Tongue (tissue), 2 donors: ENCODE data around the gene CLC. TPM values are rescaled to one million over a fixed set of nuclear protein-coding genes. Genes with fewer than 3 reads are reported as not detected.
"Not testable (repeated sequence)": the region's sequence is repeated elsewhere in the genome, so short reads cannot be mapped to it uniquely, and the experiment has no call there.

ENCODE experiments used
- DNase-seq: peaks from one replicate; pipeline ENCODE4 v3.0.0-alpha.2; 2015
- total RNA-seq: library from RNA; depleted of rRNA; stranded (reverse); fragments of >200 nt; gene quantifications from one replicate; pipeline ENCODE4 v1.2.3, GENCODE V29; 2014

Gene CLC
- total RNA-seq, 1 donor from 2014 or later, result not detected

GRCh38 chr19:39728040-39728439, 9.8 kb downstream of the CLC start:
- no peak for DNase-seq

DNA sequence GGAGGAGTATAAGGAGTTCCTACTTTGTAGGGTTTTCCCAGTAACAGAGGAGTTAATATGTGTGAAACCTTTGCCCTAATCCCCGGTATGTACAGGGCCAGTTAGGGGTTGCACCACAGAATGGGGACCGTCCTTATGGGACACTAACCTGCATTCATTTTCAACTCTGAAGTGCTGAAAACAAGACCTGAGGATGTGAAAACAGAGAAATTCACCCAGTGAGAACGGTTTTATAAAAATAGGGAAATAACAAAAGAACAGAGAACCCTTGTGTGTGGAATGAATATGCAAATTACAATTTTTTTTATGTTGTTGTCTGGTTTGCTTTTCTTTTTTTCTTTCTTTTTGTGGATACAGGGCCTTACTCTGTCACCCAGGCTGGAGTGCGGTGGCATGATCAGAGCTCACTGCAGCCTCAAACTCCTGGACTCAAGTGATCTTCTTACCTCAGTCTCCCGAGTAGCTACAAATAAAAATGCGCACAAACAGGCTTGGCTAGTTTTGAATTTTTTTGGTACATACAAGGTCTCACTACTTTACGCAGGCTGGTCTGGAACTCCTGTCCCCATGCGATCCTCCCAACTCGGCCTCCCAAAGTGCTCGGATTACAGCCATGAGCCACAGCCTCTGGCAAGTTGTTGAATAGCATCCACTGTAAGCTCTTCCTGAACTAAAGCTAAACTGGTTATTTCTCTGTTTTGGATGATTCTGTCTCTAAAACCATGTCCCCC, 10.6 kb downstream of the CLC start:
- no peak for DNase-seq

DNA sequence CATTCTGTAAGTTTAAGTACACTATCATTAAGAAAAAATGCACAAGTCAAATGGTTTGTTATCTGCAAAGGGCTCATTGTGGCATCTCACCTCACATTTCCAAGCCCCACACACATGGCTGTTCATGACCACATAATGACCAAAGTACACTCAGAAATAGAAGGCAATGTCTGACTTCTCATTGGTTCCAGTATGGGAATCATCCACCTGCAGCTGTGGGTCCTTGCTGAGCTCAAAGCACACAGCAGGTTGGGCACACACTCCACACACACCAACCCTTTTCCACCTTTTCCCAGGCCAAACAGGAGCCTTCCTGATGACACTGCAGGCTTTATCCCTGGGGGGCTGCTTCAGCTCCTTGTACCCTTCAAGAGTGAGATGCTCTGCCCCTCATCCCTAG, 11.8 kb downstream of the CLC start:
- no peak for DNase-seq

DNA sequence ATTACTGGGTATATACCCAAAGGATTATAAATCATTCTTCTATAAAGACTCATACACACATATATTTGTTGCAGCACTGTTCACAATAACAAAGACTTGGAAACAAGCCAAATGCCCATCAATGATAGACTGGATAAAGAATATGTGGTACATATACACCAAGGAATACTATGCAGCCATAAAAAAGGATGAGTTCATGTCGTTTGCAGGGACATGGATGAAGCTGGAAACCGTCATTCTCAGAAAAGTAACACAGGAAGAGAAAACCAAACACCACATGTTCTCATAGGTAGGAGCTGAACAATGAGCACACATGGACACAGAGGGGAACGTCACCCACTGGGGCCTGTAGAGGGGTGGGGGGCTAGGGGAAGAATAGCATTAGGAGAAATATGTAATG, 17.7 kb downstream of the CLC start:
- not testable (repeated sequence) for DNase-seq

GRCh38 chr19:39710333-39710890, 27.4 kb downstream of the CLC start:
- DNase-seq, result no peak

- no peak for DNase-seq
These were observed 28.6 kb downstream of the CLC start for GRCh38 chr19:39709026-39709872.

DNA sequence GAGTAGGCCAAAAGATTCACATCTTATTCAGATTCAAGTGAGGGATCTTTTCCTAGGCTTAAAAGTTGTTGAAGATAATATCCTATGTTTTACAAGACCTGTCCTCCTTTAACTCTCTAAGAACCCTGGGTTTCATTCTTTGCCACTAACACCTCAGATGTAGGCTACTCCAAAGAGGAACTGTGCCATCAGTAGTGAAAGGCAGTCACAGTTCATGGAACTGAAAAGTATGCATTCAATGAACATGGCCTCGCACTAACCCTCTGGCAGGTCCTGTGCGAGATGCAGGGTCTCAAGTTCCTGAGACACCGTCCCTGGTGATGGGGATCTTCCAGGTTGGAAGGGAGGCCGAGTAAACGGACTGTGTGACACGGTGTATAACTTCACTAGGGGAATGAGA, 29.2 kb downstream of the CLC start:
- DNase-seq, result no peak

DNA sequence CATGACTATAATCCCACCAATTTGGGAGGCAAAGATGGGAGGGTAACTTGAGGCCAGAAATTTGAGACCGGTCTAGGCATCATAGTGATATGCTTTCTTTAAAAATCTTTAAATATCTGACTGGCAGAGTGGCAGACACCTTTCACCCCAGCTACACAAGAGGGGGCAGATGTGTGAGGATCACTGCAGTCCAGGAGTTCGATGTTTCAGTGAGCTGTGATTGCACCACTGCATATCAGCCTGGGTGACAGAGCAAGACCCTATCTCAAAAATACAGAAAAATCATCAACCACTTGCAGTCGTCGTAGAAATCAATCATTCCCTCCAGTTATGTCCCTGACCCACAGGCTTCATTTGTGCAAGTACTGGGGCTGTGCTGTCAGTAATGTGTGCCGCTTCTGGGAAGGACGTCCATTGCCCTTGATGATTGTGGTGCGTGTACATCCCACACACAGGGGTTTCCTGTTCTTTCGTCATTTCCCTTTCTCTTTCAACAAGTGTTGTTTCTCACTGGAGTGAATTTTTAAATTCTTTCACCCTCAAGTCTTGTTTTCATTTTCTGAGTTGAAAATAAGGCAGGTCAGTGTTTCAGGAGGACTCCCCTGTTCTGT, 32.1 kb downstream of the CLC start:
- DNase-seq, result no peak

- DNase-seq, result no peak
These were observed 33.4 kb downstream of the CLC start, which contains the start of gene LGALS14 for GRCh38 chr19:39704181-39705044. LGALS14 (plus strand) TSS chr19:39704481; CDS start chr19:39704529, 48 bp downstream.

DNA sequence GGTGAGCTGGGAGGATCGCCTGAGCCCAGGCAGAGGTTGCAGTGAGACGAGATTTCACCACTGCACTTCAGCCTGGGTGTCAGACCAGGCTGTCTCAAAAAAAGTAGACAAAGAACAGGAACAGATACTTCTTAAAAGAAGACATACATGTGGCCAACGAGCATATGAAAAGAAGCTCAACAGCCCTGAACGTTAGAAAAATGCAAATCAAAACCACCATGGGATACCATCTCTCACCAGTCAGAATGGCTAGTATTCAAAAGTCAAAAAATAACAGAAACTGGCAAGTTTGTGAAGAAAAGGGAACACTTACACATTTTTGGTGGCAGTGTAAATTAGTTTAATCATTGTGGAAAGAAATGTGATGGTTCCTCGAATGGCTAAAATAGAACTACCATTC, 36.5 kb downstream of the CLC start:
- no peak for DNase-seq

DNA sequence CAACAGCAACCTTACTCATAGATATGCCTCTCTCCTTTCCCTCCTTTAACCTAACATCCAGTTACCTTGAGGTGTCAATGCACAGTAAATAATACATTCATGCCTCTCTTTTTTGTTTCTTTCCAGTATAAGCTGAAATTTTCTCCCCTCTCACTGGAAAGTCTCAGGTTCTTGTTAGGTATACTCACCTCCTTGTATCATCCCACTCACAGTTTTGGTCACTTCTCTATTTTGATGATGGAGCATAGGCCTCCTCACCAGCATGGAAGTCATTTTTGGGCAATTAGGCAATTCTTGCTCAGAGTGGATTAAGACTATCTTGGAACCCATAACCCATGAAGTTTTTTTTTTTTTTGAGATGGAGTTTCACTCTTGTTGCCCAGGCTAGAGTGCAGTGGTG, 39.3 kb downstream of the CLC start:
- DNase-seq, result no peak

DNA sequence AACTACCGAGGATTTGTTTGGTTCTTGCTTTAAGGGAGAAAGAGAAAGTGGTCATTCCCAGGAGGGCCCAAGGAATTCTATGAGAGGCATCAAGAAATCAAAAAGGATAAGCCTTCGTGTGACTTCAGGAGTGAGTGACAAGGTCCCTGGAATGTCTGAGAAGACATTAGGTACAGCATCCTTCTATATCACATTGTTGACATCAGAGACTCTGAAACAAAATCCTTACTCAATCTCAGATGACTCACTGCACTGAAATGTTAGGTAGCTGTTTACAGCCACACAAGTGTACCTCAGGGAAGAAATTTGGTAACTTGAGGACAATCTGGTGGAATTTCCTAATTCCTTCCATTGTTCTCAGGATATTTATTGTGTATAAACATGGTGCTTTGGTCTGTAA, 41.4 kb downstream of the CLC start:
- no peak for DNase-seq

DNA sequence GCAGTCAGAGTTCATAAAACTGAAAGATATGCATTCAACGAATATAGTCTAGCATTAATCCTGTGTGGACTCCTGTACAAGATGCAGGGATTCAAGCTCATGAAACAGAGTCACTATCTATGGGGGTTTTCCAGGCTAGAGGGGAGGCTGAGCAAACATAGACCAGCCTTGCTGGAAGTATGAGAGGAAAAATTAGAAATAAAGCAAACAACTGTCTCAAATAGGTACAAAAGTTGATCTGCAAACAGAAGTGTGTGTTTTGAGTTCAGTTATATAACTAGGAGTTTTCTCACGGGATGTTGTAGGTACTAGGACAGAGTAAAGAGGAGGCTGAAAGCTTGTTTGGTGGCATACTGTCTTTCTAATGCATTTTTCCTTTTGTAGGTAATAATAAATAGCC, 42.1 kb downstream of the CLC start:
- DNase-seq, result no peak

GRCh38 chr19:39692822-39693221, 45.0 kb downstream of the CLC start:
- DNase-seq, result no peak

DNA sequence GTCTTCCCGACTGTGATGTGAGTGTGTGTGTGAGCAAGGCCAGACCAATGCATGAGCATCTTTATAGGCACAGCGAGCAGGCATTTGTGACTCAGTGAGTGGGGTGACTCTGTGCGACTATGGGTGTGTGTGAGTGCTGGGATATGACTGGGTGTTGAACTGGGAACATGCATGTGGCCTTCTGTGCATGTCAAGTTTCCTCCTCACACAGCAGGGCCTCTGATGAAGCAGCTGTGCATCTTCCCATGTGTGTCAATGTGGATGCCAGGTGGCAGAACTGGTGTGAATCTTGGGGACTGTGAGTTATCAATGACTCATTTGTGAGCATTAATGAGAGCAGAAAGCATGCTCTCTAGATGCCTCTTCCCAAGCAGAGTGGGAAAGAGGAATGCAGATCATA, 45.7 kb downstream of the CLC start:
- DNase-seq, result no peak

DNA sequence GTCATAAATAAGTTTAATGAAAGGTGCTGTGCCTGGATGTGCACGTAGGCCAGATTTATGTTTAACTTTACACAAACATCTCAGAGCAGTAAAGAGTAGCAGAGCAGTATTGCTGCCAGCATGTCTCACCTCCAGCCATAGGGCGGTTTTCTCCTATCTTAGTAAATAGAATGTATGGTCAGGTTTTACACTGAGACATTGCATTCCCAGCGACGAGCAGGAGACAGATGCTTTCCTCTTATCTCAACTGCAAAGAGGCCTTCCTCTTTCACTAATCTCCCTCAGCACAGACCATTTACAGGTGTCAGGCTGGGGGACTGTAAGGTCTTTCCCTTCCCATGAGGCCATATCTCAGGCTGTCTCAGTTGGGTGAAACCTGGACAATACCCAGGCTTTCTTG, 49.2 kb downstream of the CLC start:
- DNase-seq, result not testable (repeated sequence)

DNA sequence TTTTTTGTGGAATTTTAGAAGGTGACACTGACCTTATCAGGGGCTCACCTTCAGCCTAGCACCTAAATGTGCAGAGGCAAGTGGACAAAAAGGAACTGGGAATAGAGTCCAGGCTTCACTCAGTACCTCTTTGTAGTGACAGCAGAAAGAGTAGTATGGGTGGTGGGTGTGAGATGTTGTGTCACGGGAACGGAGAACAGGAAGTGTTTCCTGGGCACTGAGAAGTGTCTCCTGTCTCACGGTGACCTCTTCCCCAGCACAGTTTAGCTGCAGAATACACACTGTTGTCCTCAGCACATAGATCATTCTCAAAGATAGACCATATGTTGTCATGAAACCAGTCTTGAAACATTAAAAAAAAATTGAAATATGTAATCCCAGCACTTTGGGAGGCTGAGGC, 51.1 kb downstream of the CLC start:
- no peak for DNase-seq

DNA sequence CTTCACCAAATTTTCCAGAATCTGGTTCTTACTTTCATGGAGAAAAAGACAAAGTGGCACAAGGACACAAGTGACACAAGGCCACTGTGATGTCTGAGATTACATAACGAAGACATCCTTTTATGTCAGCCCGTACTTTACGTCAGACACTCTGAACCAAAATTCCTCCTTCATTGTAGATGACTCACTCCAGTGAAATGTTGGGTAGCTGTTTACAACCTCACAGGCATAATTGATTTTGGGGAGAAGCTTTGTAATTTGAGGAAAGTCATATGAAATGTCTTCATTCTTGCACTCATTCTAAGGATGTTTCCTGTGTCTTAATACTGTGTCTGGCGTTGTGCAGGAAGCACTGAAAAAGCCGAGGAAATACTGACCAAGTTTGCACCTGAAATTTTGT, 53.6 kb downstream of the CLC start:
- no peak for DNase-seq

DNA sequence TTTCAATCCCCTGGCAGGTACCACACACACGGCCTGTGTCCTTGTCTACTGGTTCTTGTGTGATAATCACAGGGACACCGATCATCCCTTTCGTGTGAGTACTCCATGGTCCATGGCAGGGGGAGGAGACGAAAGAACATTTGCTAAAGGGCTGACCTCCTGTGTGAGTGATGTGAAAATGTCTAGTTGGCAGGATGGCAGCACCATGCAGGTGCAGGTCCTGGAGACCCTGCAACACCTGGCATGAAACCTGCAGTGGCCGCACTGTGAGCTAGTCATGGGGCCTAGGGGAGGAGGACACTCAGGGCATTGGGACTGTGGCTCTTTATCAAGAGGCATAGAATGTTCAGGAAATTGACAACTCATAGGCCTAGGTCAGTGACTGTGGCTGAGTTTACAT, 56.4 kb downstream of the CLC start:
- no peak for DNase-seq
